HG02981 (cell line): ENCODE results near the gene POU2AF3.

Experiments
- ATAC-seq: cut with Tn5 transposase; IDR thresholded peaks from one replicate; pipeline ENCODE4 v1.9.1; 2021; ENCODE audit warnings: mild to moderate bottlenecking, moderate library complexity; ENCODE audit not compliant: unreplicated experiment

POU2AF3 gene

GRCh38 chr11:111327908-111328624, 29.7 kb downstream of the POU2AF3 start:
- ATAC-seq = no peak

- ATAC-seq = no peak
These were observed 31.2 kb downstream of the POU2AF3 start for GRCh38 chr11:111329306-111330204.

GRCh38 chr11:111330234-111330893, 32.0 kb downstream of the POU2AF3 start:
- no peak for ATAC-seq

GRCh38 chr11:111331711-111332479, 33.5 kb downstream of the POU2AF3 start:
- no peak for ATAC-seq

- ATAC-seq = no peak
These were observed 36.5 kb downstream of the POU2AF3 start for GRCh38 chr11:111334532-111335502.

GRCh38 chr11:111335549-111335948, 37.2 kb downstream of the POU2AF3 start:
- no peak for ATAC-seq

- no peak for ATAC-seq
These were observed 37.7 kb downstream of the POU2AF3 start for GRCh38 chr11:111336062-111336461.

- ATAC-seq = no peak
These were observed 38.4 kb downstream of the POU2AF3 start for GRCh38 chr11:111336582-111337256.

GRCh38 chr11:111339758-111340388, 41.5 kb downstream of the POU2AF3 start:
- ATAC-seq = no peak

GRCh38 chr11:111342329-111342728, 44.0 kb downstream of the POU2AF3 start:
- no peak for ATAC-seq

GRCh38 chr11:111344032-111344431, 45.7 kb downstream of the POU2AF3 start:
- no peak for ATAC-seq

- no peak for ATAC-seq
These were observed 48.8 kb downstream of the POU2AF3 start for GRCh38 chr11:111347002-111347722.

GRCh38 chr11:111347723-111348115, 49.4 kb downstream of the POU2AF3 start:
- no peak for ATAC-seq

- no peak for ATAC-seq
These were observed 49.8 kb downstream of the POU2AF3 start for GRCh38 chr11:111348147-111348546.

- ATAC-seq = no peak
These were observed 50.9 kb downstream of the POU2AF3 start for GRCh38 chr11:111349191-111349695.

GRCh38 chr11:111350811-111351210, 52.5 kb downstream of the POU2AF3 start:
- ATAC-seq = no peak

- ATAC-seq = no peak
These were observed 53.2 kb downstream of the POU2AF3 start for GRCh38 chr11:111351374-111352055.
